ENCODE results near the gene BIRC5. TPM values are rescaled to one million over a fixed set of nuclear protein-coding genes. Genes with fewer than 3 reads are reported as not detected.

The BIRC5 gene
- 4.2 and 10.3 TPM in 2 replicates for total RNA-seq

DNA sequence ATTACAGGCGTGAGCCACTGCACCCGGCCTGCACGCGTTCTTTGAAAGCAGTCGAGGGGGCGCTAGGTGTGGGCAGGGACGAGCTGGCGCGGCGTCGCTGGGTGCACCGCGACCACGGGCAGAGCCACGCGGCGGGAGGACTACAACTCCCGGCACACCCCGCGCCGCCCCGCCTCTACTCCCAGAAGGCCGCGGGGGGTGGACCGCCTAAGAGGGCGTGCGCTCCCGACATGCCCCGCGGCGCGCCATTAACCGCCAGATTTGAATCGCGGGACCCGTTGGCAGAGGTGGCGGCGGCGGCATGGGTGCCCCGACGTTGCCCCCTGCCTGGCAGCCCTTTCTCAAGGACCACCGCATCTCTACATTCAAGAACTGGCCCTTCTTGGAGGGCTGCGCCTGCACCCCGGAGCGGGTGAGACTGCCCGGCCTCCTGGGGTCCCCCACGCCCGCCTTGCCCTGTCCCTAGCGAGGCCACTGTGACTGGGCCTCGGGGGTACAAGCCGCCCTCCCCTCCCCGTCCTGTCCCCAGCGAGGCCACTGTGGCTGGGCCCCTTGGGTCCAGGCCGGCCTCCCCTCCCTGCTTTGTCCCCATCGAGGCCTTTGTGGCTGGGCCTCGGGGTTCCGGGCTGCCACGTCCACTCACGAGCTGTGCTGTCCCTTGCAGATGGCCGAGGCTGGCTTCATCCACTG lies at the start of gene BIRC5:
Gene BIRC5, plus strand, starts transcription at position 238 of the 690 bp plus-strand sequence. Its CDS starts 64 bp downstream, at position 302.

GRCh38 chr17:78168242-78168902 lies 45.7 kb upstream of the BIRC5 start, which contains the start of gene SYNGR2:
TSS of gene SYNGR2 (plus strand) at chr17:78168581. CDS start at chr17:78168617, 36 bp downstream.

DNA sequence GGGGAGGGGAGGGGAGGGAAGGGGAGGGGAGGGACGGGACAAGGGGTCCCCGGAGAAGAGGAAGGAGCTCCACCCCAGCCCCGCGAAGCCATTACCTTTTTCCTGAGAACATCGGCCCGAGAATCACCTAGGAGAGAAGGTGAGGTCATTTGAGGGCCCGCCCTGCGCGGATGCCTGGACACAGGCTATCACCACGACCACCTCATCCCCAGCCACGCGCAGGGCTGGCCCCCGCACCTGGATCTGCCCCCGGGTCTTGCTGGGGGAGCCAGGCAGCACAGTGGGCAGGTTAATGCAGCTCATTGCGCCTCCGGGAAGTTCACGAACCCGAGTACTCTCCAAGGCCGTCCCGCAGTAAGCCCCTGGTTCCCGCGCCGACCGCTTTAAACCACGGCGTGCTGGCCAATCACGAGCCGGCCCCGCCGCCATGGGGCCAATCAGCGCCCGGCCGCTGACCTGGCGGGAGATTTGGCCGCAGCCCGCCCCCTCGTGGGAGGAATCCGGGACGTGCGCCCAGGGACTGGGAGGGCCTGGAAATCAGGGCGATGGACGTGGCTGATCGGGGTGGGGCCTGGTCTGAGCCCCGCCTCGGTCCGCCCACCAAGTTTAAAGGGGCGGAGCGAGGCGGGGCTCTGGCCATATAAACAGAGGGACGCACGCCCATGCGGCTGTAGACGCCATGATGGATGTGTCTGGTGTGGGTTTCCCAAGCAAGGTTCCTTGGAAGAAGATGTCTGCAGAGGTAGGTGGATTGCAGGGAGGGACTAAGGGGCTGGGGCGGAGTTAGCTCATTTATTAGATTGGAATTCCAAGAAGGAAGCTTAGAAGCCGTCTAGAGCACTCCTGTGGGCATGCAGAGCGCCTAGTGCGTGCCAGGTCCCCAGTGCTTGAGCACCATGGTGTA lies 27.1 kb upstream of the BIRC5 start, which contains the start of the genes AFMID and TK1:
Gene AFMID, plus strand, starts transcription at position 671 of the 904 bp plus-strand sequence. Its CDS starts 9 bp downstream, at position 680.
Gene TK1, minus strand, starts transcription at position 361 of the 904 bp plus-strand sequence. Its CDS starts 58 bp downstream, at position 303.

GRCh38 chr17:78230996-78231935 lies 17.2 kb downstream of the BIRC5 start, which contains the start of gene TMEM235:
TSS of gene TMEM235 (plus strand) at chr17:78231631. CDS start at chr17:78232024, 393 bp downstream.

Other genes starting within 250 kb of the BIRC5 start
- 2.2 and 3.0 TPM in 2 replicates for gene TMC6, start 85.5 kb upstream of the BIRC5 start, total RNA-seq
- gene TMC8, start 83.5 kb upstream of the BIRC5 start, total RNA-seq: not detected in 2 replicates
- not detected in 2 replicates for gene C17orf99, start 67.9 kb upstream of the BIRC5 start, total RNA-seq
- 2.0 and 2.5 TPM in 2 replicates for gene SYNGR2, start 45.7 kb upstream of the BIRC5 start, total RNA-seq
- 5.9 and 7.7 TPM in 2 replicates for gene TK1, start 27.2 kb upstream of the BIRC5 start, total RNA-seq
- 41.1 and 44.2 TPM in 2 replicates for gene AFMID, start 26.9 kb upstream of the BIRC5 start, total RNA-seq
- not detected in 2 replicates for gene TMEM235, start 17.4 kb downstream of the BIRC5 start, total RNA-seq
- gene SOCS3, start 145.8 kb downstream of the BIRC5 start, total RNA-seq: 61.5 and 66.8 TPM in 2 replicates
- gene PGS1, start 164.4 kb downstream of the BIRC5 start, total RNA-seq: 15.8 and 23.6 TPM in 2 replicates